Small intestine (tissue), 7 donors: Measurements from ENCODE around the gene PCDHB5. TPM values are rescaled to one million over a fixed set of nuclear protein-coding genes. Genes with fewer than 3 reads are reported as not detected.
A peak's percentile ranks its signal among the peaks of the same experiment; 100 is the strongest.
"Not testable (repeated sequence)": the region's sequence is repeated elsewhere in the genome, so short reads cannot be mapped to it uniquely, and the experiment has no call there.

Source experiments
- DNase-seq, 2 donors: peaks; one replicate each; pipeline versions ENCODE4 v3.0.0 to v3.0.0-alpha.2; 2013
- FAIRE-seq: peaks from 2 replicates; lab custom pipeline; 2012; peaks lifted over from hg19 to GRCh38; lab: Jason Lieb, UNC
- H3K27ac ChIP-seq, 3 donors: one replicate each; pipeline ENCODE4 v1.5.1; 2013; ENCODE audit warnings: low read length in 2 of 3, mild to moderate bottlenecking in 2 of 3, control low read depth in 1 of 3, inconsistent platforms in 1 of 3, low read depth in 1 of 3, moderate library complexity in 1 of 3
- H3K27me3 ChIP-seq, 3 donors: one replicate each; pipeline ENCODE4 v1.6.1; 2013; ENCODE audit warnings: low read length in 3 of 3, inconsistent platforms in 1 of 3; ENCODE audit not compliant: control insufficient read depth in 3 of 3, insufficient read depth in 3 of 3
- H3K36me3 ChIP-seq, 3 donors: one replicate each; pipeline ENCODE4 v1.6.1; 2013; ENCODE audit warnings: low read length in 3 of 3, inconsistent platforms in 1 of 3, low read depth in 1 of 3, mild to moderate bottlenecking in 1 of 3, moderate library complexity in 1 of 3; ENCODE audit not compliant: control insufficient read depth in 3 of 3, insufficient read depth in 2 of 3
- H3K4me1 ChIP-seq, 3 donors: one replicate each; pipeline ENCODE4 v1.6.1; 2013; ENCODE audit warnings: low read length in 2 of 3, inconsistent platforms in 1 of 3, low read depth in 1 of 3, mild to moderate bottlenecking in 1 of 3, moderate library complexity in 1 of 3; ENCODE audit not compliant: control insufficient read depth in 3 of 3, insufficient read depth in 2 of 3
- H3K4me3 ChIP-seq, 3 donors: one replicate each; pipeline ENCODE4 v1.5.1; 2013; ENCODE audit warnings: low read length in 3 of 3, control low read depth in 1 of 3, inconsistent platforms in 1 of 3, low read depth in 1 of 3, mild to moderate bottlenecking in 1 of 3, moderate library complexity in 1 of 3
- H3K9me3 ChIP-seq, 2 donors: one replicate each; pipeline ENCODE4 v1.6.1; 2013; ENCODE audit warnings: low read depth in 1 of 2, low read length in 1 of 2; ENCODE audit not compliant: control insufficient read depth in 2 of 2, insufficient read depth in 1 of 2
- WGBS, 3 donors: extraction: QIAGEN DNeasy Blood & Tissue Kit; methylation state at CpG; one replicate each; pipeline ENCODE4 v1.1.7; 2013; 5-methylcytosine and 5-hydroxymethylcytosine counted together
- polyA plus RNA-seq, 4 donors: library from polyadenylated mRNA; stranded (reverse) in 3 of 4; unstranded in 1 of 4; fragments of 200-250 nt in 3 of 4; fragments of 120-200 nt in 1 of 4; gene quantifications; one replicate each; pipeline versions ENCODE4 v1.2.1 to v1.2.3, GENCODE V29; 2013
- donor health status: healthy with polysubstance abuse.
- donor health status: control.
- donor health status: control.
- donor health status: Bipolar disorder and iron deficiency.
- donor health status: healthy.

Gene PCDHB5
- polyA plus RNA-seq, 4 donors: 0.91 to 0.99 TPM; not detected in 2

DNA sequence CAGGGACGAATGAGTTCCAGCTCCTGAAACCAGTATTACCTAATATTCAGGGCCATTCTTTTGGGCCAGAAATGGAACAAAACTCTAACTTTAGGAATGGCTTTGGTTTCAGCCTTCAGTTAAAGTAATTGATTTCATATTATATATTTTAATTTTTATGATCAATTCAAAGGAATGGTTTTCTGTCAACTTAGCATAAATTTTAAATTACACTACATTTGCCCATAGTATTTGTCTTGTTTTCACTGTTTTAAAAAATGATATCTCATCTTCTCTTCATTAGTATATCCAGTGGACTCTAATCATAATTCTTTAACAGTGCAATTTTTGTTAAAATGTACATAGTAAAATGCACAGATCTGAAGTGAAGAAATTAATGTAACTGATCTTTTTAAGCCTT is 45.3 kb downstream of the PCDHB5 start:
- no peaks in the 10 kb centered on the region for H3K36me3 ChIP-seq
- no peak overlapping the region for H3K4me3 ChIP-seq
- WGBS, 3 donors: 52 to 71% (median 59%) methylated on average over 1 of the region's 1 CpG
- peaks cover 0 to 34% of the 10 kb centered on the region in 2 donors for H3K9me3 ChIP-seq
- DNase-seq (no peak), FAIRE-seq (no peak)
- peaks cover 0 to 2% (median 0%) of the 10 kb centered on the region in 3 donors for H3K27me3 ChIP-seq
- H3K27ac ChIP-seq: no peak overlapping the region
- no peaks in the 10 kb centered on the region for H3K4me1 ChIP-seq

DNA sequence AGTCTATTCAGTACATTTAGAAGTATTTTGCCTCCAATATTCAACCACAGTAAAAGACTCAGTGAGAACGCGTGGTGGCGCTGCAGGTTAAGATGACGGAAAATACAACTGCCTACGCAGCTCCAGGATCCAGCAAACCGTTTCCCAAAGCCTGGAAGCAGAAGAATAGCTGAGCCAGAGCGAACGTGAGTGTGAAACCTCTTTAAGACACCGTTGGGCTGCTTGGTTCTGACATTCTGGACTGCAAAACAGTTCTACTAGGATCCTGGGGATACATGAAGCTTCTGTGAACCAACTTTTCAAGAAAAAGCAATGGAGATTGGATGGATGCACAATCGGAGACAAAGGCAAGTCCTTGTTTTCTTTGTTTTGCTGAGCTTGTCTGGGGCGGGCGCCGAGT is 47.2 kb downstream of the PCDHB5 start, which contains the start of gene PCDHB16:
TSS of gene PCDHB16 (plus strand) at position 140 of the 400 bp plus-strand sequence. CDS start at position 313, 173 bp downstream.
- H3K4me1 ChIP-seq: no peaks in the 10 kb centered on the region
- H3K27me3 ChIP-seq: peaks cover 0 to 2% (median 0%) of the 10 kb centered on the region in 3 donors
- H3K4me3 ChIP-seq: peak within 1 kb of the TSS in 1 of 3 donors; percentile 5
- FAIRE-seq (no peak), DNase-seq (no peak)
- H3K27ac ChIP-seq: no peak within 1 kb of the TSS
- WGBS, 3 donors: 15 to 31% (median 30%) methylated on average over 13 of the region's 13 CpGs
- H3K9me3 ChIP-seq: peaks cover 0 to 40% of the 10 kb centered on the region in 2 donors
- no peaks in the 10 kb centered on the region for H3K36me3 ChIP-seq

DNA sequence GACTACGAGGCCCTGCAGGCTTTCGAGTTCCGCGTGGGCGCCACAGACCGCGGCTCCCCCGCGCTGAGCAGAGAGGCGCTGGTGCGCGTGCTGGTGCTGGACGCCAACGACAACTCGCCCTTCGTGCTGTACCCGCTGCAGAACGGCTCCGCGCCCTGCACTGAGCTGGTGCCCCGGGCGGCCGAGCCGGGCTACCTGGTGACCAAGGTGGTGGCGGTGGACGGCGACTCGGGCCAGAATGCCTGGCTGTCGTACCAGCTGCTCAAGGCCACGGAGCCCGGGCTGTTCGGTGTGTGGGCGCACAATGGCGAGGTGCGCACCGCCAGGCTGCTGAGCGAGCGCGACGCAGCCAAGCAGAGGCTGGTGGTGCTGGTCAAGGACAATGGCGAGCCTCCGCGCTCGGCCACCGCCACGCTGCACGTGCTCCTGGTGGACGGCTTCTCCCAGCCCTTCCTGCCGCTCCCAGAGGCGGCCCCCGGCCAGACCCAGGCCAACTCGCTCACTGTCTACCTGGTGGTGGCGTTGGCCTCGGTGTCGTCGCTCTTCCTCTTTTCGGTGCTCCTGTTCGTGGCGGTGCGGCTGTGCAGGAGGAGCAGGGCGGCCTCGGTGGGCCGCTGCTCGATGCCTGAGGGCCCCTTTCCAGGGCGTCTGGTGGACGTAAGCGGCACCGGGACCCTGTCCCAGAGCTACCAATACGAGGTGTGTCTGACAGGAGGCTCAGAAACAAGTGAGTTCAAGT is 49.3 kb downstream of the PCDHB5 start:
- H3K4me1 ChIP-seq, H3K27me3 ChIP-seq, H3K27ac ChIP-seq, H3K4me3 ChIP-seq, DNase-seq, H3K36me3 ChIP-seq, FAIRE-seq: not testable (repeated sequence)
- H3K9me3 ChIP-seq: peaks cover 0 to 38% of the 10 kb centered on the region in 2 donors
- 42 to 55% (median 55%) methylated on average over 24 to 58 of the region's 69 CpGs for WGBS, 3 donors

DNA sequence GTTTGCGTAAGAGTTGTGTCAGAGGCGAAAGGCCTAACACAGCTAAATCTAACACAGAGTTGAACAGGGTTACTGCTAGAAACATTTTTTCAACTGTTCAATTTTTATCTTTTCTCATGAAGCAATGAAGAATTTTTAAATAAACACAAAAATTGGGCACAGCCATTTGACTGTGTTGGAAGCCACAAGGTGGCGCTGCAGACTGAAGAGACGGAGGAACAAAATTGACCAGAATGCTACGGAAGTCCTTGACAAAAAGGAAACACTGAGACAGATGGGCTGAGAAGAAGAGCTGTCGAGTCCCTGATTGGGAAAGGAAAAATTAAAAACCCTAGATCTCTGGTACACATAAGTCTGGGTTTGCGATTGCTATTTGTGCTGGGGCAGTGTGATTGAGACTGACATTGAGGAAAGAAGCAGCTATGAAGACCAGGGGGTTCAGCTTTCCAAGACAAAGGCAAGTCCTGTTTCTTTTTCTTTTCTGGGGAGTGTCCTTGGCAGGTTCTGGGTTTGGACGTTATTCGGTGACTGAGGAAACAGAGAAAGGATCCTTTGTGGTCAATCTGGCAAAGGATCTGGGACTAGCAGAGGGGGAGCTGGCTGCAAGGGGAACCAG is 52.0 kb downstream of the PCDHB5 start, which contains the start of gene PCDHB9:
TSS of gene PCDHB9 (plus strand) at position 265 of the 616 bp plus-strand sequence. CDS start at position 423, 158 bp downstream.
- H3K4me1 ChIP-seq: no peaks in the 10 kb centered on the region
- H3K27ac ChIP-seq: no peak within 1 kb of the TSS
- H3K9me3 ChIP-seq: peaks cover 1 to 33% of the 10 kb centered on the region in 2 donors
- no peak for FAIRE-seq
- H3K27me3 ChIP-seq: peaks cover 0 to 2% (median 0%) of the 10 kb centered on the region in 3 donors
- peak in 1 of 2 donors; percentile 0 for DNase-seq
- no peaks in the 10 kb centered on the region for H3K36me3 ChIP-seq
- H3K4me3 ChIP-seq: no peak within 1 kb of the TSS
- 19 to 37% (median 29%) methylated on average over 8 to 9 of the region's 9 CpGs for WGBS, 3 donors

Other genes starting within 250 kb of the PCDHB5 start
- under 1 TPM in 2 of 4 donors, not detected in 2; 0.10 to 0.27 TPM for gene PCDHAC1, start 208.9 kb upstream of the PCDHB5 start, polyA plus RNA-seq
- under 1 TPM in 2 of 4 donors, not detected in 2; 0.22 to 0.72 TPM for gene PCDHAC2, start 168.7 kb upstream of the PCDHB5 start, polyA plus RNA-seq
- under 1 TPM in 2 of 4 donors, not detected in 2; 0.03 to 0.04 TPM for gene PCDHB1, start 83.8 kb upstream of the PCDHB5 start, polyA plus RNA-seq
- under 1 TPM in 3 of 4 donors, not detected in 1; 0.27 to 0.98 (median 0.72) TPM for gene PCDHB2, start 40.6 kb upstream of the PCDHB5 start, polyA plus RNA-seq
- under 1 TPM in 2 of 4 donors, not detected in 2; 0.31 to 0.68 TPM for gene PCDHB3, start 34.7 kb upstream of the PCDHB5 start, polyA plus RNA-seq
- gene PCDHB4, start 13.4 kb upstream of the PCDHB5 start, polyA plus RNA-seq: under 1 TPM in 2 of 4 donors, not detected in 2; 0.64 to 0.96 TPM
- under 1 TPM in 2 of 4 donors, not detected in 2; 0.13 to 0.52 TPM for gene PCDHB6, start 14.9 kb downstream of the PCDHB5 start, polyA plus RNA-seq
- gene PCDHB7, start 37.4 kb downstream of the PCDHB5 start, polyA plus RNA-seq: 1 to 10 TPM in 1 of 4 donors, under 1 TPM in 2, not detected in 1; 0.27 to 1.1 (median 0.36) TPM
- gene PCDHB8, start 42.6 kb downstream of the PCDHB5 start, polyA plus RNA-seq: under 1 TPM in 2 of 4 donors, not detected in 2; 0.18 to 0.49 TPM
- gene PCDHB16, start 47.2 kb downstream of the PCDHB5 start, polyA plus RNA-seq: under 1 TPM in 2 of 4 donors, not detected in 2; 0.37 to 0.65 TPM
- gene PCDHB9, start 52.0 kb downstream of the PCDHB5 start, polyA plus RNA-seq: under 1 TPM in 2 of 4 donors, not detected in 2; 0.34 to 0.44 TPM
- gene PCDHB10, start 57.1 kb downstream of the PCDHB5 start, polyA plus RNA-seq: 1 to 10 TPM in 2 of 4 donors, not detected in 2; 1.1 to 1.3 TPM
- gene PCDHB11, start 64.4 kb downstream of the PCDHB5 start, polyA plus RNA-seq: under 1 TPM in 2 of 4 donors, not detected in 2; 0.27 to 0.65 TPM
- under 1 TPM in 2 of 4 donors, not detected in 2; 0.46 to 0.71 TPM for gene PCDHB12, start 73.5 kb downstream of the PCDHB5 start, polyA plus RNA-seq
- under 1 TPM in 2 of 4 donors, not detected in 2; 0.49 to 0.71 TPM for gene PCDHB13, start 78.7 kb downstream of the PCDHB5 start, polyA plus RNA-seq
- gene PCDHB14, start 88.1 kb downstream of the PCDHB5 start, polyA plus RNA-seq: 1 to 10 TPM in 1 of 4 donors, under 1 TPM in 1, not detected in 2; 0.81 to 1.5 TPM
- gene PCDHB15, start 110.2 kb downstream of the PCDHB5 start, polyA plus RNA-seq: 1 to 10 TPM in 2 of 4 donors, under 1 TPM in 2; 0.22 to 1.7 (median 0.65) TPM
- gene SLC25A2, start 168.8 kb downstream of the PCDHB5 start, polyA plus RNA-seq: under 1 TPM in 3 of 4 donors, not detected in 1; 0.12 to 0.45 (median 0.15) TPM
- gene TAF7, start 185.6 kb downstream of the PCDHB5 start, polyA plus RNA-seq: 10 to 100 TPM; 58.8 to 91.9 (median 66.1) TPM
- gene PCDHGA1, start 195.3 kb downstream of the PCDHB5 start, polyA plus RNA-seq: under 1 TPM in 3 of 4 donors, not detected in 1; 0.10 to 0.27 (median 0.13) TPM
- gene PCDHGA2, start 203.6 kb downstream of the PCDHB5 start, polyA plus RNA-seq: under 1 TPM in 3 of 4 donors, not detected in 1; 0.27 to 0.81 (median 0.64) TPM
- gene PCDHGA3, start 208.6 kb downstream of the PCDHB5 start, polyA plus RNA-seq: under 1 TPM in 2 of 4 donors, not detected in 2; 0.24 to 0.49 TPM
- gene PCDHGB1, start 214.9 kb downstream of the PCDHB5 start, polyA plus RNA-seq: under 1 TPM in 2 of 4 donors, not detected in 2; 0.19 to 0.21 TPM
- gene PCDHGA4, start 219.8 kb downstream of the PCDHB5 start, polyA plus RNA-seq: under 1 TPM in 2 of 4 donors, not detected in 2; 0.31 to 0.43 TPM
- under 1 TPM in 2 of 4 donors, not detected in 2; 0.37 to 0.68 TPM for gene PCDHGB2, start 224.8 kb downstream of the PCDHB5 start, polyA plus RNA-seq
- gene PCDHGA5, start 229.0 kb downstream of the PCDHB5 start, polyA plus RNA-seq: under 1 TPM in 2 of 4 donors, not detected in 2; 0.43 to 0.68 TPM
- gene PCDHGB3, start 235.0 kb downstream of the PCDHB5 start, polyA plus RNA-seq: under 1 TPM in 2 of 4 donors, not detected in 2; 0.31 to 0.43 TPM
- gene PCDHGA6, start 238.7 kb downstream of the PCDHB5 start, polyA plus RNA-seq: 1 to 10 TPM in 1 of 4 donors, under 1 TPM in 1, not detected in 2; 0.72 to 1.0 TPM
- under 1 TPM in 2 of 4 donors, not detected in 2; 0.30 to 0.32 TPM for gene PCDHGA7, start 247.5 kb downstream of the PCDHB5 start, polyA plus RNA-seq